Lower lobe of right lung (tissue), 2 donors: Measurements from ENCODE around the gene TRERF1. TPM values are rescaled to one million over a fixed set of nuclear protein-coding genes. Genes with fewer than 3 reads are reported as not detected.
A peak's percentile ranks its signal among the peaks of the same experiment; 100 is the strongest.

ENCODE experiments used
- ATAC-seq, 2 donors: fragments of 200-7000 bp; cut with Tn5 transposase; one replicate each; pipeline ENCODE4 v1.9.1; 2020 to 2022; ENCODE audit warnings: mild to moderate bottlenecking in 2 of 2, moderate library complexity in 2 of 2
- DNase-seq: peaks from one replicate; pipeline ENCODE4 v3.0.0-alpha.2; 2020
- H3K27ac ChIP-seq: fragments of 200-600 bp; one replicate; pipeline ENCODE4 v1.8.0; 2022
- H3K27me3 ChIP-seq: fragments of 200-600 bp; one replicate; pipeline ENCODE4 v1.8.0; 2022; ENCODE audit warnings: low read depth
- H3K36me3 ChIP-seq: fragments of 200-600 bp; one replicate; pipeline ENCODE4 v1.8.0; 2022; ENCODE audit warnings: mild to moderate bottlenecking
- H3K4me1 ChIP-seq: fragments of 200-600 bp; one replicate; pipeline ENCODE4 v1.8.0; 2022
- H3K4me3 ChIP-seq: fragments of 200-600 bp; one replicate; pipeline ENCODE4 v1.8.0; 2022; ENCODE audit warnings: mild to moderate bottlenecking
- H3K9me3 ChIP-seq: fragments of 200-600 bp; one replicate; pipeline ENCODE4 v1.8.0; 2022
- intact Hi-C: fragments of 100-400 bp; cut with DNase I; formaldehyde crosslinking; loops from one replicate; pipeline ENCODE4 v1.11.0; 2022
- total RNA-seq: library from RNA; stranded (reverse); fragmentation: NEBNext Ultra II Directional; extraction: Animal tissue kit (Norgen Biotek cat#: 25700); gene quantifications from one replicate; pipeline ENCODE4 v1.2.1, GENCODE V29; 2021
- TF ChIP-seq, protein P1 (sequence below): fragments of 200-600 bp; IDR thresholded peaks from one replicate; pipeline ENCODE4 v1.8.0; 2022; ENCODE audit warnings: antibody characterized with exemption, mild to moderate bottlenecking
- donor health status: DM: no; HTN: yes; CAD: no; lungs with severe emphysema.

Gene TRERF1
- total RNA-seq, 1 donor from 2014 or later: 5.6 TPM

GRCh38 chr6:42433409-42433808 lies 18.3 kb downstream of the TRERF1 start:
- H3K27me3 ChIP-seq: no peaks in the 10 kb centered on the region
- ATAC-seq: no peak
- TF ChIP-seq, protein P1, sequence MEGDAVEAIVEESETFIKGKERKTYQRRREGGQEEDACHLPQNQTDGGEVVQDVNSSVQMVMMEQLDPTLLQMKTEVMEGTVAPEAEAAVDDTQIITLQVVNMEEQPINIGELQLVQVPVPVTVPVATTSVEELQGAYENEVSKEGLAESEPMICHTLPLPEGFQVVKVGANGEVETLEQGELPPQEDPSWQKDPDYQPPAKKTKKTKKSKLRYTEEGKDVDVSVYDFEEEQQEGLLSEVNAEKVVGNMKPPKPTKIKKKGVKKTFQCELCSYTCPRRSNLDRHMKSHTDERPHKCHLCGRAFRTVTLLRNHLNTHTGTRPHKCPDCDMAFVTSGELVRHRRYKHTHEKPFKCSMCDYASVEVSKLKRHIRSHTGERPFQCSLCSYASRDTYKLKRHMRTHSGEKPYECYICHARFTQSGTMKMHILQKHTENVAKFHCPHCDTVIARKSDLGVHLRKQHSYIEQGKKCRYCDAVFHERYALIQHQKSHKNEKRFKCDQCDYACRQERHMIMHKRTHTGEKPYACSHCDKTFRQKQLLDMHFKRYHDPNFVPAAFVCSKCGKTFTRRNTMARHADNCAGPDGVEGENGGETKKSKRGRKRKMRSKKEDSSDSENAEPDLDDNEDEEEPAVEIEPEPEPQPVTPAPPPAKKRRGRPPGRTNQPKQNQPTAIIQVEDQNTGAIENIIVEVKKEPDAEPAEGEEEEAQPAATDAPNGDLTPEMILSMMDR: no peak
- no peak for DNase-seq
- H3K27ac ChIP-seq: no peak overlapping the region
- no peak overlapping the region for H3K4me3 ChIP-seq
- intact Hi-C loops: no loop called here
- H3K9me3 ChIP-seq: peaks cover 13% of the 10 kb centered on the region
- H3K4me1 ChIP-seq: peaks cover 15% of the 10 kb centered on the region
- no peaks in the 10 kb centered on the region for H3K36me3 ChIP-seq

DNA sequence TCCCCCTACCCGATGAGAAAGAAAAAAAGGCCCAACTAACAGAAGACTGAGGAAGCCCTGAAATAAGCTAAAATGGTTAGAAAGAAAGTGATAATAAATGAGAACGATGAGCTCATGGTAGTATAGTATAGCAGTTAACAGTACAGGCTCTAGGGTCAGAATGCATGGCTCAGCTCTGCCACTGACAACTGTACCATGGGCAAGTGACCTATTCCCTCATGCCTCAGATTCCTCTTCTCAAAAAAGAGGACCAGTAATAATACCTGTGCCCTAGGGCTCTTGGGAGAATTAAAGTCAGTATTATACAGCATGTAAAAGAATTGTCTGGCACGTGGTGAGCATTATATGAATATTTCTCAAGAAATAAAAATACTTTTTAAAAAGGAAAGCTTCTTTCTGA lies 19.8 kb downstream of the TRERF1 start:
- DNase-seq: no peak
- peaks cover 24% of the 10 kb centered on the region for H3K4me1 ChIP-seq

DNA sequence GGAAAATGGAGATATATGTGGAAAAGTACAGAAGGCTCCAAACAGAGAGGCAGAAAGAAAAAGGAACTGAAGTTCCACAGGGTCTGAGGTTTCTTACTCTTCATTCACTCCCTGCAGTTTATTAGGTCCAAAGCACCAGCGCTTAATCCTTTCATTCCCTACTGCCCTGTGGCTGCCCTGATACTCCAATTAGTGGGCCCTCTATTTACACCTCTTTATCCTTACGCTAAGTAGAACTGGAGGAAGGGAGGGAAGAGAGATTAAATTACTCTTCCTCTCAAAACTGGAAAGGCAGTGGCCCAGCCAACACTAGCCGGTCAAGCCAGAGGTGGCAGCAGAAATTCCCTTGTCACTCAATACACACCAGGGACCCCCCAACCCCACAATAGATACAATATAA lies 20.4 kb downstream of the TRERF1 start:
- TF ChIP-seq, protein P1: no peak
- H3K4me3 ChIP-seq: no peak overlapping the region
- H3K27ac ChIP-seq: no peak overlapping the region
- DNase-seq (no peak), ATAC-seq (no peak)
- no peaks in the 10 kb centered on the region for H3K36me3 ChIP-seq
- intact Hi-C loops: no loop called here
- peaks cover 24% of the 10 kb centered on the region for H3K4me1 ChIP-seq
- no peaks in the 10 kb centered on the region for H3K27me3 ChIP-seq
- H3K9me3 ChIP-seq: peaks cover 13% of the 10 kb centered on the region

More for the DNA sequence above, 19.8 kb downstream of the TRERF1 start:
- H3K36me3 ChIP-seq: no peaks in the 10 kb centered on the region
- H3K27ac ChIP-seq: no peak overlapping the region
- intact Hi-C loops: no loop called here
- ATAC-seq: no peak
- no peaks in the 10 kb centered on the region for H3K27me3 ChIP-seq
- no peak overlapping the region for H3K4me3 ChIP-seq
- TF ChIP-seq, protein P1: no peak
- peaks cover 13% of the 10 kb centered on the region for H3K9me3 ChIP-seq

GRCh38 chr6:42429836-42430235 lies 21.9 kb downstream of the TRERF1 start:
- no peaks in the 10 kb centered on the region for H3K27me3 ChIP-seq
- no peak overlapping the region for H3K4me3 ChIP-seq
- no peak overlapping the region for H3K27ac ChIP-seq
- H3K36me3 ChIP-seq: no peaks in the 10 kb centered on the region
- H3K9me3 ChIP-seq: peaks cover 13% of the 10 kb centered on the region
- no peak for DNase-seq
- H3K4me1 ChIP-seq: peaks cover 24% of the 10 kb centered on the region
- ATAC-seq: no peak
- TF ChIP-seq, protein P1: no peak
- intact Hi-C loops: no loop called here

GRCh38 chr6:42429042-42429585 lies 22.6 kb downstream of the TRERF1 start:
- TF ChIP-seq, protein P1: no peak
- Histone ChIP-seq H3K4me1 (peaks cover 24% of the 10 kb centered on the region), H3K36me3 (no peaks in the 10 kb centered on the region), H3K27ac (no peak overlapping the region), H3K27me3 (no peaks in the 10 kb centered on the region), H3K9me3 (peaks cover 11% of the 10 kb centered on the region), H3K4me3 (no peak overlapping the region)
- intact Hi-C loops: no loop called here
- ATAC-seq (peak in 1 of 2 donors; percentile 16), DNase-seq (no peak)
